Measurements from ENCODE around the gene B3GNT7.
A peak's percentile ranks its signal among the peaks of the same experiment; 100 is the strongest.
"Not testable (repeated sequence)": the region's sequence is repeated elsewhere in the genome, so short reads cannot be mapped to it uniquely, and the experiment has no call there.

The B3GNT7 gene

DNA sequence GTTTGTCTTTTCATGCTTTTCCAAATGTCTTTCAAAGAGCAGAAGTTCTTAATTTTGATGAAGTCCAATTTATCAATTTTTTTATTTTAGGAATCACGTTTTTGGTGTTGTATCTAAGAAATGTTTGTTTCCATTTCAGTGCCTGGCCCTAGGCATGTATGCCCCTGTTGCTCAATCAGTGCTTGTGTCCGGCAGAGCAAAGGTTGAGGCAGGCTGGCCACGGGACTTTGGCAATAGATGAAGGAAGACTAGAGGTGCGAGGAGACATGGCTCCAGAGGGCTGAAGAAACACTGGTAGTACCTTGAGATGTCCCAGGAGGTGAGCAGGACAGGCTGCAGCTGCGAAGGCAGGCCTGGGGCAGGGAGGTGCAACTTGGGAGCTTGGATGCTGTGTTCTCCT is 10.1 kb upstream of the B3GNT7 start:
- DNase-seq (ENCODE audit: low read depth): no peak

GRCh38 chr2:231386446-231386845 is 9.1 kb upstream of the B3GNT7 start:
- peak; percentile 93 for DNase-seq (ENCODE audit: low read depth)

GRCh38 chr2:231387904-231388724 is 7.4 kb upstream of the B3GNT7 start:
- DNase-seq (ENCODE audit: low read depth): peak; percentile 88

- no peak for DNase-seq (ENCODE audit: low read depth)
Observed at GRCh38 chr2:231388725-231389346, 6.7 kb upstream of the B3GNT7 start.

DNA sequence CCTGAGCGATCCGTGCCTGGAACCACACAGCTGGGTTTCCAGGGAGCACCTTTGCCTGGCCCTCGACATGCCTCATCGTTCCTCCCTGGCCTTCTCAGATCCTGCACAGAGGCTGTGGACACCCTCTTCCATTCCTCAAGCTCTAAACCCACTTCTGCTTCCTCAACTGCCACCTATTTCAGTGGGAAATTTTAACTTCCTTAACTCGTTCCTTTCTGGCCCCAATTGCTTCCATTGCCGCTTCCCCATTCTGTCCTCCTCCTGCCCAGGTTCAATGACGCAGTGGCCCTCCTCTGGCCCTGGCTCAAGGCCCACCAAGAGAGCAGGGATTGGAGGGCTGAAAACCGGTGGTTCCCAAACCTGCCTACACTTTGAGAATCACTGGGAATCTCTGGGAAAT is 4.8 kb upstream of the B3GNT7 start:
- no peak for DNase-seq (ENCODE audit: low read depth)

DNA sequence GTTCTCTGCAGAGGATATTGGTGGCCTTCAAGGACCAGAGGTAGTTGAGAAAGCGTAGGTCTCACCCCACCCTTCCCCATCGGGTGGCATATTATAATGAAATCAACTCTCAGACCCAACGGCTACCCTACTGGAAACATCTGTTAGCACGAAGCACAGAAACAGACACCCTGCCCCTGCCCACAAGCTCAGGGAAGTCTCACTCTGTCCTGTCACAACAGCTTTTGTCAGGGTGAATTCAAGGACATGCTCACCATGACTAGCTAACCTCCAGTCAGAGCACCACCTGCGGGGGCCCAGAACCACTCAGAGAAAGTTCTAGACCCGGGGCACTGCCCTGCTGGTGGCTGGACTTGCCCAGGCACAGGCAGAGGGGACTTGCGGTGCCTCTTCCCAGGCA is 3.5 kb upstream of the B3GNT7 start:
- DNase-seq (ENCODE audit: low read depth): no peak

DNA sequence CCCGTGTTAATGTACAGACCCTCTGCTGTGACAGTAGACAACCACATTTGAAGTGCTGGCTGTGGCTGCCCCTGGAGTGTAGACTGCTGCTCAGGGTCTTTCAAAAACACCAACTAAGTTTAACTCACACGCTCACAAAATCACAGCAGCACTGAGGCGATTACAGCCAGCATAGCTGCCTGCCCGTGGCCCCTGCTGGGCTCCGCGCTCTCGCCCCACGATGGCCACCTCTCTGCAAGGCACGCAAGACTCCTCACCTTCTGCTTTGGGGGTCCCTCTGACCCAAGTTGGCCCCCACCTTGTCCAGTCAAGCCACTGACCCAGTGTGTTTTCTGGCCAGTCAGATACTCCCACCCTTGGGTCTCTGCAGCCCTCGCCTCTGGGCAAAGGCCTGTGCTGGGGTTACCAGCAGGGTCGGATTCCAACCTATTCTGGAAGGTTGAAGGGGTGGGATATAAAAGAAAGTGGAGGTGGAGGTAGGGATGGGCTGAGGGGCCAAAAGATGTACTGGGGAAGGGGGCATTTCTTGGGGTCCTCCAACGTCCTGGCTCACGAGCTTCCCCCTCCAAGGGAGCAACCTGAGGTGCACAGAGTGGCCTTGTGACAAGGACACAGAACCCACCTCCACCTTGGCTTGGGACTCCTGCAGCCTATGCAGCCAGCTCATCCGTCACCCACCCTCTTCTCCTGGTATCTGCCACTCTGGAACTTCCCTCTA is 2.9 kb upstream of the B3GNT7 start:
- no peak for DNase-seq (ENCODE audit: low read depth)

- no peak for DNase-seq (ENCODE audit: low read depth)
Observed at GRCh38 chr2:231393149-231394131, 2.1 kb upstream of the B3GNT7 start.

GRCh38 chr2:231394211-231395141 is 1.0 kb upstream of the B3GNT7 start:
- no peak for DNase-seq (ENCODE audit: low read depth)

GRCh38 chr2:231396058-231396821 is 730 bp downstream of the B3GNT7 start:
- no peak for DNase-seq (ENCODE audit: low read depth)

DNA sequence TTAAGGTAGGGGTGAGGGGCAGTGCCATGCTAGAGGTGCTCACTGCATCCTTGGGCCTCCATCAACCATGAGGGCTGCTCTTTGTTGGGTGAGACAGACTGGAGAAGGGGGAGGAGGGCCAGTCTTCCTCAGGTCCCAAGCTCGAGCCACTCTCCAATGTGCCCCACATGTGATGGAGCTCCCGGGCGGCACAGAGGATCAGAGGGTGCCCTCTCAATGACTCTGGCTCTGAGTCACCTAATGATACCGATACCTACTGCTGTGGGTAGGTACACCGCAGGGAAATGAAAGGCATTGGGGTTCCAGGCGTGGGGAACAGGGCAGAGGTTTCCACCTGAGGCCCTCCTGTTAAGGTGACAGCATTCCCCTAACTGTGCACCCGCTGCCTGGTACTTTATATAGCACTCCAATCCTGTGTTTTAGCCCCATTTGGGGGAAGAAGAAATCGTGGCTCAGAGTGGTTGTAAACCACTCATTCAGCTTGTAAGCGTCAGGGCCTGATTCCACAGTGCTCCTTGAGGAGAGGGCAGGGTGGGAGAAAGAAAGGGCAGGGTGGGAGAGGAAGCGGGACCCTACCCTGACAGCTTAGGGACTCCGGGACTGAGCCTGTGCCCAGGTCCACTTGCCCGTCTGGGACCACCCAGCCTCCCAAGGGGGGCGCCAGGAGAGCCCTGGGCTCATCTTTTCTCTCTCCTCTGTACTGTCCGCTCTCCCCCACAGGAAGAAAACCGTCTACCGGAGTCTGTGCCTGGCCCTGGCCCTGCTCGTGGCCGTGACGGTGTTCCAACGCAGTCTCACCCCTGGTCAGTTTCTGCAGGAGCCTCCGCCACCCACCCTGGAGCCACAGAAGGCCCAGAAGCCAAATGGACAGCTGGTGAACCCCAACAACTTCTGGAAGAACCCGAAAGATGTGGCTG is 1.8 kb downstream of the B3GNT7 start:
- no peak for DNase-seq (ENCODE audit: low read depth)

GRCh38 chr2:231397928-231398294 is 2.4 kb downstream of the B3GNT7 start:
- no peak for DNase-seq (ENCODE audit: low read depth)

GRCh38 chr2:231398585-231398984 is 3.1 kb downstream of the B3GNT7 start:
- DNase-seq (ENCODE audit: low read depth): no peak

GRCh38 chr2:231399046-231399852 is 3.7 kb downstream of the B3GNT7 start:
- DNase-seq (ENCODE audit: low read depth): no peak

GRCh38 chr2:231399853-231400680 is 4.6 kb downstream of the B3GNT7 start:
- DNase-seq (ENCODE audit: low read depth): peak; percentile 76

DNA sequence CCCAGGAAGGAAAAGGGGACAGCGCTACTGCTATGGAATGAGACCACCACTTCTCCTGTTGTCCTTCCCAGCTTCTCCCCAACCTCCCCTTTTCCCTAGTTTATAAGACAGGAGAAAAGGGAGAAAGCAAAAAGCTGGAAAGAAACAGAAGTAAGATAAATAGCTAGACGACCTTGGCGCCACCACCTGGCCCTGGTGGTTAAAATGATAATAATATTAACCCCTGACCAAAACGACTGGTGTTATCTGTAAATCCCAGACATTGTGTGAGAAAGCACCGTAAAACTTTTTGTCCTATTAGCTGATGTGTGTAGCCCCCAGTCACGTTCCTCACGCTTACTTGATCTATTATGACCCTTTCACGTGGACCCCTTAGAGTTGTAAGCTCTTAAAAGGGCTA is 5.2 kb downstream of the B3GNT7 start:
- not testable (repeated sequence) for DNase-seq (ENCODE audit: low read depth)

- not testable (repeated sequence) for DNase-seq (ENCODE audit: low read depth)
Observed at GRCh38 chr2:231401101-231401500, 5.6 kb downstream of the B3GNT7 start.
